Nephron (organoid): ENCODE results near the gene CADPS.

ENCODE experiments used
- H3K27ac Mint-ChIP-seq, 3 experiments: 2 replicates each; pipeline ENCODE4 v1.8.0; 2020; ENCODE audit warnings: mixed read lengths in 3 of 3, mild to moderate bottlenecking in 2 of 3, moderate library complexity in 1 of 3
- H3K27me3 Mint-ChIP-seq: 2 replicates; pipeline ENCODE4 v1.8.0; 2021; ENCODE audit warnings: low read depth, mild to moderate bottlenecking, moderate library complexity, mixed read lengths
- H3K36me3 Mint-ChIP-seq: 2 replicates; pipeline ENCODE4 v1.8.0; 2020; ENCODE audit warnings: low read depth, mixed read lengths
- H3K4me1 Mint-ChIP-seq: 2 replicates; pipeline ENCODE4 v1.8.0; 2020; ENCODE audit warnings: mixed read lengths
- H3K4me3 Mint-ChIP-seq, 3 experiments: 2 replicates each; pipeline ENCODE4 v1.8.0; 2020; ENCODE audit warnings: mild to moderate bottlenecking in 3 of 3, mixed read lengths in 3 of 3, moderate library complexity in 2 of 3
- H3K9me3 Mint-ChIP-seq: 2 replicates; pipeline ENCODE4 v1.8.0; 2020; ENCODE audit warnings: mixed read lengths
- TF ChIP-seq, protein P1 (sequence below), 3 experiments: fragments of 200-600 bp; sonication (generic); IDR thresholded peaks; one replicate each; pipeline ENCODE4 v1.5.0; 2021; ENCODE audit warnings: antibody characterized with exemption in 3 of 3; ENCODE audit not compliant: unreplicated experiment in 3 of 3

The CADPS gene

DNA sequence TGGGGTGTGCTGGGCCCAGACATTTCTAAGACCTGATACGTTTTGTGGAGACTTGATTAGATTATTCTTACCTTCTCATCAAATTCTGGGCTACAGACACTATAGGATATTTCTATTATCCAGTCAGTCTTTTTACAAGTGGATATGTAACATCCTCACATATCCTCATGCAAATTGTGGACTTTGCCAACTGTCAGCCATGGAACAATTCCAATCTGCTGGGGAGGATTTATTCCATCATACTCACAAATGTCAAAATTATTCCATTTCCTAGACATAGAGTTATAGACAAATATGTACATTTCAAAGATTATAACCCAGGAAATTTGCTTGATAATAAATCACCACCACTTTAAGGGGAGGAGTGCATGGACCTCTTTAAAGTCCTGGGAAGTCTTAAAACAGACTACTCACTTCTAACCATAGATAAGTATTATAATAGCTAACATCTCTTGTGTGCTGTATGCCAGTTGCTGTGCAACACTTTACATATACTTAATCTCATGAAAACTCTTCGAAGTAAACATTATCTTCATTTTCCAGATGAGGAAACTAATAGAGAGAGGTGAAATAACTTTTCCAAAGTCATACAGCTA lies 44.4 kb downstream of the CADPS start:
- H3K36me3 Mint-ChIP-seq = no peaks in the 10 kb centered on the region
- H3K4me3 Mint-ChIP-seq = no peak overlapping the region
- TF ChIP-seq, protein P1, sequence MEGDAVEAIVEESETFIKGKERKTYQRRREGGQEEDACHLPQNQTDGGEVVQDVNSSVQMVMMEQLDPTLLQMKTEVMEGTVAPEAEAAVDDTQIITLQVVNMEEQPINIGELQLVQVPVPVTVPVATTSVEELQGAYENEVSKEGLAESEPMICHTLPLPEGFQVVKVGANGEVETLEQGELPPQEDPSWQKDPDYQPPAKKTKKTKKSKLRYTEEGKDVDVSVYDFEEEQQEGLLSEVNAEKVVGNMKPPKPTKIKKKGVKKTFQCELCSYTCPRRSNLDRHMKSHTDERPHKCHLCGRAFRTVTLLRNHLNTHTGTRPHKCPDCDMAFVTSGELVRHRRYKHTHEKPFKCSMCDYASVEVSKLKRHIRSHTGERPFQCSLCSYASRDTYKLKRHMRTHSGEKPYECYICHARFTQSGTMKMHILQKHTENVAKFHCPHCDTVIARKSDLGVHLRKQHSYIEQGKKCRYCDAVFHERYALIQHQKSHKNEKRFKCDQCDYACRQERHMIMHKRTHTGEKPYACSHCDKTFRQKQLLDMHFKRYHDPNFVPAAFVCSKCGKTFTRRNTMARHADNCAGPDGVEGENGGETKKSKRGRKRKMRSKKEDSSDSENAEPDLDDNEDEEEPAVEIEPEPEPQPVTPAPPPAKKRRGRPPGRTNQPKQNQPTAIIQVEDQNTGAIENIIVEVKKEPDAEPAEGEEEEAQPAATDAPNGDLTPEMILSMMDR (IDR thresholded peaks at IDR 0.05; ENCODE audit: unreplicated experiment in 3 of 3) = no peak
- H3K4me1 Mint-ChIP-seq = no peaks in the 10 kb centered on the region
- no peak overlapping the region for H3K27ac Mint-ChIP-seq
- H3K9me3 Mint-ChIP-seq = no peaks in the 10 kb centered on the region
- H3K27me3 Mint-ChIP-seq = no peaks in the 10 kb centered on the region

DNA sequence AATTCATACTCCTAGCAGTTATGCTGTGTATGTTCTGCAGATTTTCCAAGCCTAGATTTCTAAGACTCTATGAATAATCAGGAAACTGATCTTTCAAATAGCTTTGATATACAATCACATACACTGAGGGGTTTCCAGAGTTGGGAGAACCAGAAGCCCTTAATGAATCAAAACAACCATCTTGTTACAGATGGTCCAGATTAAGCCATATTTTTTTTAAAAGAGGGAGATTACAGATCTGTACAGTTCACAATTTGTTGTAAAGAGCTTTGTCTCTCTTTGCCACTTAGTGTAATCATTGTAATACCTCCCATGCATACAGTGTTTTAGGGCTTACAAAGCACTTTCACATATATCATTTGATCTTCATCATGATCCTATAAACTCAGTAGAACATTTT lies 47.7 kb downstream of the CADPS start:
- no peaks in the 10 kb centered on the region for H3K9me3 Mint-ChIP-seq
- no peaks in the 10 kb centered on the region for H3K4me1 Mint-ChIP-seq
- no peak overlapping the region for H3K4me3 Mint-ChIP-seq
- TF ChIP-seq, protein P1 (IDR thresholded peaks at IDR 0.05; ENCODE audit: unreplicated experiment in 3 of 3) = no peak
- no peaks in the 10 kb centered on the region for H3K27me3 Mint-ChIP-seq
- H3K27ac Mint-ChIP-seq = no peak overlapping the region
- H3K36me3 Mint-ChIP-seq = no peaks in the 10 kb centered on the region

GRCh38 chr3:62824965-62825592 lies 50.1 kb downstream of the CADPS start:
- Mint-ChIP-seq H3K4me1 (no peaks in the 10 kb centered on the region), H3K36me3 (no peaks in the 10 kb centered on the region), H3K27me3 (no peaks in the 10 kb centered on the region), H3K27ac (no peak overlapping the region), H3K4me3 (no peak overlapping the region), H3K9me3 (no peaks in the 10 kb centered on the region)
- TF ChIP-seq, protein P1 (IDR thresholded peaks at IDR 0.05; ENCODE audit: unreplicated experiment in 3 of 3) = no peak

DNA sequence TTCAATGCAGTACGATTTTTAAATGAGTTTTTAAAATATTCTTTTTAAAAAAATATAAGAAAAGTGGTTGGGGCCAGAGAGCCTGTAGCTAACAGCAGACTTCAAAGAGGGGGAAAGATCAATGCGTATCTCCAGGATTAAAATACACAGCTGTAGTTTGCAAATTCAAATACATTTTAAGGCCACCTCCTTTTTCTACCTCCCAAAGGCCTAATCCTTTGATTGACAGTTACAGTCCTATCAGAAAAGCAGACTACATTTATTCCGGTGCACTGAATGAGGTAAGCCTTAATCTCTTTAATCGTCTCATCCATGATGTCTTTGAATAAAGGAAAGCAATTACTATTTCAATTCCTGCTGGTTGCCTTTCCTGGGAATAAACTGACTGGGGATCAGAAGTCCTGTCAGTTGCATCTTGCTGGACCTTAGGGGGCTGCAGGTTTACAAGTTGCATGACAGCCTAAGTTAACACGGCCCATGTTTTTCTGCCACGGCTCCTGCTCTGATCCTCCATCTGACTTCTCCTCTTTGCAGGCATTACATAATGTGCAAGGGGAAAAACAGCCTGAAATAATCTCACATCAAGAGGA lies 51.7 kb downstream of the CADPS start:
- H3K36me3 Mint-ChIP-seq = no peaks in the 10 kb centered on the region
- no peak overlapping the region for H3K4me3 Mint-ChIP-seq
- TF ChIP-seq, protein P1 (IDR thresholded peaks at IDR 0.05; ENCODE audit: unreplicated experiment in 3 of 3) = no peak
- no peaks in the 10 kb centered on the region for H3K4me1 Mint-ChIP-seq
- no peaks in the 10 kb centered on the region for H3K9me3 Mint-ChIP-seq
- H3K27ac Mint-ChIP-seq = no peak overlapping the region
- no peaks in the 10 kb centered on the region for H3K27me3 Mint-ChIP-seq

GRCh38 chr3:62822905-62823304 lies 52.3 kb downstream of the CADPS start:
- Mint-ChIP-seq H3K4me1 (no peaks in the 10 kb centered on the region), H3K9me3 (no peaks in the 10 kb centered on the region), H3K27me3 (no peaks in the 10 kb centered on the region), H3K36me3 (no peaks in the 10 kb centered on the region), H3K27ac (no peak overlapping the region), H3K4me3 (no peak overlapping the region)
- TF ChIP-seq, protein P1 (IDR thresholded peaks at IDR 0.05; ENCODE audit: unreplicated experiment in 3 of 3) = no peak

GRCh38 chr3:62818347-62818746 lies 56.9 kb downstream of the CADPS start:
- Mint-ChIP-seq H3K4me1 (peaks cover 10% of the 10 kb centered on the region), H3K27me3 (no peaks in the 10 kb centered on the region), H3K36me3 (no peaks in the 10 kb centered on the region), H3K9me3 (no peaks in the 10 kb centered on the region), H3K27ac (no peak overlapping the region), H3K4me3 (no peak overlapping the region)
- TF ChIP-seq, protein P1 (IDR thresholded peaks at IDR 0.05; ENCODE audit: unreplicated experiment in 3 of 3) = no peak
